CD4-positive, alpha-beta memory T cell (primary cell): ENCODE results near the gene ZDHHC11B. TPM values are rescaled to one million over a fixed set of nuclear protein-coding genes. Genes with fewer than 3 reads are reported as not detected.
"Not testable (repeated sequence)": the region's sequence is repeated elsewhere in the genome, so short reads cannot be mapped to it uniquely, and the experiment has no call there.

ENCODE experiments used
- CTCF ChIA-PET: fragments of 350-600 bp; sonication (Branson Sonifier 250); formaldehyde crosslinking; loops from one replicate; lab custom pipeline; 2021; ENCODE audit warnings: inconsistent platforms; ENCODE audit not compliant: partially characterized antibody; lab: Charles Lee
- POLR2A ChIA-PET: fragments of 350-600 bp; sonication (Branson Sonifier 250); formaldehyde crosslinking; loops from one replicate; lab custom pipeline; 2021; ENCODE audit not compliant: partially characterized antibody; lab: Charles Lee
- DNase-seq, 5 donors: peaks; one replicate each; pipeline versions ENCODE4 v3.0.0 to v3.0.0-alpha.2; 2020 to 2022; ENCODE audit warnings: mixed read lengths in 1 of 5
- H3K27ac ChIP-seq: one replicate; pipeline ENCODE4 v1.7.0; 2013; ENCODE audit warnings: low read depth, low read length
- H3K27me3 ChIP-seq: 2 replicates; pipeline ENCODE4 v1.7.0; 2013; ENCODE audit warnings: mild to moderate bottlenecking, low read length, moderate library complexity; ENCODE audit not compliant: insufficient read depth
- H3K36me3 ChIP-seq: 2 replicates; pipeline ENCODE4 v1.7.0; 2013; ENCODE audit warnings: mild to moderate bottlenecking, low read length, moderate library complexity; ENCODE audit not compliant: insufficient read depth
- H3K4me1 ChIP-seq: 2 replicates; pipeline ENCODE4 v1.7.0; 2013; ENCODE audit warnings: mild to moderate bottlenecking, low read length, moderate library complexity; ENCODE audit not compliant: insufficient read depth
- H3K4me3 ChIP-seq, 2 donors: one replicate each; pipeline ENCODE4 v1.7.0; 2013; ENCODE audit warnings: low read length in 2 of 2, mild to moderate bottlenecking in 1 of 2
- H3K9me3 ChIP-seq, 2 donors: one replicate each; pipeline ENCODE4 v1.7.0; 2013; ENCODE audit warnings: low read length in 2 of 2, control low read depth in 1 of 2; ENCODE audit not compliant: control insufficient read depth in 1 of 2
- H3K27ac Mint-ChIP-seq, 7 donors: one replicate each; pipeline ENCODE4 v1.8.0; 2020 to 2021; ENCODE audit warnings: mixed read lengths in 7 of 7, mild to moderate bottlenecking in 6 of 7, inconsistent platforms in 3 of 7, moderate library complexity in 3 of 7
- H3K27me3 Mint-ChIP-seq, 2 donors: one replicate each; pipeline ENCODE4 v1.8.0; 2020 to 2021; ENCODE audit warnings: mixed read lengths in 2 of 2
- H3K36me3 Mint-ChIP-seq, 2 donors: one replicate each; pipeline ENCODE4 v1.8.0; 2020 to 2021; ENCODE audit warnings: mixed read lengths in 2 of 2, inconsistent platforms in 1 of 2, mild to moderate bottlenecking in 1 of 2
- H3K4me1 Mint-ChIP-seq, 4 donors: one replicate each; pipeline ENCODE4 v1.8.0; 2020 to 2021; ENCODE audit warnings: mixed read lengths in 4 of 4, mild to moderate bottlenecking in 1 of 4
- H3K4me3 Mint-ChIP-seq, 8 donors: one replicate each; pipeline ENCODE4 v1.8.0; 2020 to 2021; ENCODE audit warnings: mixed read lengths in 8 of 8, mild to moderate bottlenecking in 7 of 8, moderate library complexity in 6 of 8, inconsistent platforms in 3 of 8
- H3K9me3 Mint-ChIP-seq, 8 donors: one replicate each; pipeline ENCODE4 v1.8.0; 2020 to 2021; ENCODE audit warnings: mixed read lengths in 8 of 8, mild to moderate bottlenecking in 5 of 8, inconsistent platforms in 3 of 8, moderate library complexity in 1 of 8
- intact Hi-C: fragments of 100-400 bp; cut with micrococcal nuclease; formaldehyde crosslinking; loops from one replicate; pipeline ENCODE4 v1.15.1; 2023
- polyA plus RNA-seq, 2 donors: library from polyadenylated mRNA; unstranded; fragments of 300-500 nt; fragmentation: Illumina TruSeq; gene quantifications; one replicate each; pipeline ENCODE4 v1.2.3, GENCODE V29; 2021
- total RNA-seq, 2 experiments: library from RNA; stranded (reverse); gene quantifications; one replicate each; pipeline ENCODE4 v1.2.3, GENCODE V29; 2021

ZDHHC11B gene
- total and polyA plus RNA-seq, 4 experiments from 2014 or later, result 0.75 to 8.1 (median 8.0) TPM; not detected in 1

DNA sequence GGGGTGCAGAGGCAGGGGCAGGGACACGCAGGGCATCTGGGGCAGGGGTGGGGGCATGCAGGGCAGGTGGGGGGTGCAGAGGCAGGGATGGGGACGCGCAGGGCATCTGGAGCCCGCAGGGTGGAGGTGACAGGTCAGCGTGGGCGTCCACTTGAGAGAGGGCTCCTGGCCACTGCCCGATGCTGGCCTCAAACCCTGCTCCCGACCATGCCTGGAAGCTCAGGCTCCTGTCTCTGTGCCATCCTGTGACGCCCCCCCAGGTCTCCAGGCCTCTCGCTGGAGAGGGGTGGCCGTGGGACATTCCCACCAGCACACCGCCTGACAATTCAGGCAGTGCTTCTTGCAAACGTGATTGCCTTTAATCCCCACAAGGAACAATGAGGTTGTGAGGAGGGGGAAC, 33.0 kb downstream of the ZDHHC11B start:
- H3K4me1 Mint-ChIP-seq, result peaks cover 2 to 12% (median 7%) of the 10 kb centered on the region in 4 donors
- POLR2A ChIA-PET, result no interaction called here
- Histone ChIP-seq H3K27ac (no peak overlapping the region), H3K36me3 (no peaks in the 10 kb centered on the region), H3K9me3 (no peaks in the 10 kb centered on the region), H3K27me3 (no peaks in the 10 kb centered on the region), H3K4me1 (no peaks in the 10 kb centered on the region), H3K4me3 (no peak overlapping the region)
- no peak overlapping the region for H3K4me3 Mint-ChIP-seq
- no peak for DNase-seq
- H3K27ac Mint-ChIP-seq, result no peak overlapping the region
- CTCF ChIA-PET, result no interaction called here
- no peaks in the 10 kb centered on the region for H3K9me3 Mint-ChIP-seq
- H3K36me3 Mint-ChIP-seq, result no peaks in the 10 kb centered on the region
- intact Hi-C loops, result no loop called here
- H3K27me3 Mint-ChIP-seq, result no peaks in the 10 kb centered on the region

DNA sequence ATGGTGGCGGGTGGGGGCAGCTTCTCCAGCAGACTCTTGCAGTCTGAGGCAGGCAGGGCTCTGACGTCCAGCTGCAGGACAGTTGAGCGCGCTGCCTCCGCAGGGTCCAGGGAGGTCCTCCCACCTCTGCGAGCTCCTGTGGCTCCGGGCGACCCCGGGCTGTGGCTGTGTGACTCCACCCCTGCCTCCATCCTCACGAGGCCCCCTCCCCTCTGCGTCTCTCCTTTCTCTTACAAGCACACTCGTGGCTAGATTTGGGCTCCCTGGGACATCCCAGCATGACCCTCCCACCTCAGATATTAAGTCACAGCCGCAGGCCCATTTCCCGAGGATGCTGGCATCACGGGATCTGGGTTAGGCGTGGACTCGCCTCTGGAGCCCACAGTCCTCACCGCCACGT, 34.3 kb downstream of the ZDHHC11B start:
- H3K9me3 Mint-ChIP-seq, H3K27me3 ChIP-seq, H3K36me3 Mint-ChIP-seq, H3K4me3 ChIP-seq, CTCF ChIA-PET, H3K27ac ChIP-seq, H3K36me3 ChIP-seq, H3K4me3 Mint-ChIP-seq, DNase-seq, intact Hi-C loops, POLR2A ChIA-PET, H3K9me3 ChIP-seq, H3K27me3 Mint-ChIP-seq, H3K4me1 ChIP-seq: not testable (repeated sequence)
- Mint-ChIP-seq H3K4me1 (peaks cover 2 to 12% (median 4%) of the 10 kb centered on the region in 4 donors), H3K27ac (peak overlapping the region in 1 of 7 donors; percentile 65)

DNA sequence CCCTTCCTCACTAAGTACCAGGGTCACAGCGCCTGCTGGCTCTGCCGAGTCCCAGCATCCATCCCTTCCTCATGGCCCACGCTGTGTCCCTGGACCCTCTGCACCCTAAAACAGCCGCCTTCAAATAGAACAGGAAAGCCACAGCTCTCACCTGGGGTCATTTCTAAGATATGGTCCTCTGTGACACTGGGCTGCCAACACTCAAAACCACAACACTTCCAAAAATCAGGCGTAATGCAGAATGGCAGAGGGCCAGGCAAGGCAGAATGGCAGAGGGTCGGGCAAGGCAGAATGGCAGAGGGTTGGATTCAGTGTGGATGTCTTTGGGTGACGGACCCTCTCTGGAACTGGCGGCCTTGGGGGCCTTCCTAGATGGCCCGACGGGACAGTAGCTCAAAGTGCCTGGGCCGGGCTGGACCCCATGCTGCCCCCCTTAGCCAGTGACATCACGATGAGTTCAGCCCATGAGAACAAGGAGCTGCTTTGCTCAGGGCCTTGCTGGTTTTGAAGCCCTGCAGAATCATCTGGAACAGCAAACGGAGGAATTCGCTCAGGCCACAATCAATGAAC, 35.3 kb downstream of the ZDHHC11B start:
- CTCF ChIA-PET, result no interaction called here
- Histone ChIP-seq H3K4me1 (no peaks in the 10 kb centered on the region), H3K9me3 (no peaks in the 10 kb centered on the region), H3K27me3 (no peaks in the 10 kb centered on the region), H3K4me3 (no peak overlapping the region), H3K36me3 (no peaks in the 10 kb centered on the region), H3K27ac (no peak overlapping the region)
- Mint-ChIP-seq H3K9me3 (no peaks in the 10 kb centered on the region), H3K36me3 (no peaks in the 10 kb centered on the region), H3K27ac (peak overlapping the region in 2 of 7 donors; percentile 6 to 57), H3K27me3 (no peaks in the 10 kb centered on the region), H3K4me1 (peaks cover 0 to 8% (median 2%) of the 10 kb centered on the region in 4 donors), H3K4me3 (no peak overlapping the region)
- no peak for DNase-seq
- POLR2A ChIA-PET, result no interaction called here
- intact Hi-C loops, result no loop called here

DNA sequence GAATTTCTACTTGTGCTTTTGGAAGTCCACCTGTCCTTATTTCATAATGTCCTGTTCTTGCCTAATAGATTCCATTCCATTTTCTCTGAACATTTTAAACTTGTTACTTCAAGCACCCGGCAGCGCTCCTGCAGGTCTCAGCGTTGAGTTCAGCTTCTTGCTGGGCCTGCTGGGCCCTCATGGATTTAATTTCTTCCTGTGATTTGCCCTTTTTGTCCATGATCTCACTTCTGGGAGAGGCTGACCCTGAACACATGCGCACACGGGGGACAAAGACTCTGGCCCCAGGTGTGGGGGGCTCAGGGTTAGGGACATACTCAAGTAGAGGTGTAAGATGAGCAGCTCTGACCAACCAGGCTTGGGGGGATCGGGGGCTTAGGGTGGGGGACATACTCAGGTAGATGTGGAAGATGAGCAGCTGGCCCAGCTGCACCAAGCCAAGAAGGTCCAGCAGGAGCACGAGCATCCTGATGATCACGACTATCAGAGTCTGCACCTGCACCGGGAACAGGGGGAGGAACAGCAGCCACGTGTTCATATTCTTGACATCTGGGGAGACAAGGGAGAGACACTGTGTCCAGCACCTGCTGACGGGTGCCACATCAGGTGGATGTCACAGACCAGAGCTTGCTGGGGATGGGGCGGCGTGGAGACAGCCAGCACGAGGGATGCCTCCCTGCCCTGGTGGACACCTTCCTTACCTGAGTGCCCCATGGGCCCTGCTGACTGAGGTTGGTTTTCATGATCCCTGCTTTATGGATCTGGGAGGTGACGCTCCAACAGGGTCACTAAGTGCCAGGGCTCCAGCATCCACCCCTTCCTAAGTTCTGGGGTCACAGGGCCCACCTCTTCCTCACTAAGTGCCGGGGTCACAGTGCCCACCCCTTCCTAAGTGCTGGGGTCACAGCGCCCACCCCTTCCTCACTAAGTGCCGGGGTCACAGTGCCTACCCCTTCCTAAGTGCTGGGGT, 36.2 kb downstream of the ZDHHC11B start:
- POLR2A ChIA-PET, result not testable (repeated sequence)

DNA sequence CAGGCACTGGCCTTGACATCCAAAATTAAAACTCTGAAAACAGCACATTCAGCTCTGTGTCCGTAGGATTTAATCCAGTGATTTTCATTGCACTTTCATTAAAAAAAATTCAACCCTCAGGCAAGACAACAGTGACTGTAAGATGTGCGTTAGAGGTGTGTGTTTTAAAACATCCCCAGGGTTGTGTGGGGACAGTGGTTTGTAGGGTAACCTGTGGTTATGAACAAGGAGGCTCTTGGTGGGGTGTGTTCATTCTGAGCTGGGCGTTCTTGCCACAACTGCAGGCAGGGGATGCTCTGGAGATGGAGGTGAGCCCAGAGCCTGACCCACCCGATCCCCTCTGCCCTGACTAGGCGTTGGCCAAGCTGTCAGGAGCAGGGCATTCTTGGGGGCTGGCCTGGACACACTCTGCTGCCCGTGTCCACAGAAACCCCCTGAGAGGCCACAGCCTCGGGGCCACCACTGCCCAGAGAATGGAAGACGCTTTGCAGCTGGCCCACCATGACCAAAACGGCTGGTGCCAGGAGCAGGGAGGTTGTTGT, 37.2 kb downstream of the ZDHHC11B start:
- H3K4me1 ChIP-seq, H3K4me3 ChIP-seq, H3K27me3 ChIP-seq, DNase-seq, H3K27ac Mint-ChIP-seq, intact Hi-C loops, H3K27ac ChIP-seq, H3K9me3 ChIP-seq, H3K36me3 Mint-ChIP-seq, H3K4me3 Mint-ChIP-seq, H3K27me3 Mint-ChIP-seq, H3K36me3 ChIP-seq, H3K9me3 Mint-ChIP-seq, POLR2A ChIA-PET, H3K4me1 Mint-ChIP-seq, CTCF ChIA-PET: not testable (repeated sequence)

More for the DNA sequence above, 36.2 kb downstream of the ZDHHC11B start:
- H3K27me3 ChIP-seq, DNase-seq, H3K36me3 Mint-ChIP-seq, H3K36me3 ChIP-seq, H3K4me1 ChIP-seq, H3K4me3 Mint-ChIP-seq, H3K4me1 Mint-ChIP-seq, CTCF ChIA-PET, H3K9me3 Mint-ChIP-seq, H3K27me3 Mint-ChIP-seq, H3K9me3 ChIP-seq, H3K4me3 ChIP-seq, H3K27ac ChIP-seq, intact Hi-C loops: not testable (repeated sequence)
- peak overlapping the region in 2 of 7 donors; percentile 16 to 66 for H3K27ac Mint-ChIP-seq

DNA sequence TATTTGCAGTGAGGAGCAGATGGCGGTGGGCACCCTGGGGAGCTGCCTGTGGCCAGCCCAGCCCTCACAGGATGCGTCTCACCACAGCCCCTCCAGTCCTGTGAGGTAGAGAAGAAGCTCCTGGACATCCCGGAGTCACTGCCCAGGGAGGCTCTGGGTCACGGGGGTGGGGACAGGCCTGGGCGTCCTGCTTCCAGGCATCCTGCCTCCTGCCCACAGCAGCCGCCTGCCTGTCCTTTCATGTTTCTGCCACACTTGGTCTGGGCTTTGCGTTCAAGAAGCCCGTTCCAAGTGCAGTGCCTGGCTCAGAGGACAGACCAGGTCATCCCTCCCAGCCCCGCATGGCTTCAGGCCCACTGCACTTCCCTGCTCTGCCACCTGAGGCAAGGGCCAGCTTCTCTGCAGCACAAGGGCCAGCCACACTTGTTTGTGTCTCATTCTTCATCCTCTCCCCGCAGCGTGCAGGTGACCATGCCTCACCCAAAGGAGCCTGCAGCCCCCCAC, 38.2 kb downstream of the ZDHHC11B start:
- H3K4me1 ChIP-seq, result no peaks in the 10 kb centered on the region
- intact Hi-C loops, result no loop called here
- Mint-ChIP-seq H3K27me3 (no peaks in the 10 kb centered on the region), H3K4me1 (peaks cover 0 to 9% (median 2%) of the 10 kb centered on the region in 4 donors), H3K4me3 (no peak overlapping the region), H3K27ac (peak overlapping the region in 1 of 7 donors; percentile 42), H3K36me3 (no peaks in the 10 kb centered on the region), H3K9me3 (no peaks in the 10 kb centered on the region)
- H3K9me3 ChIP-seq, result no peaks in the 10 kb centered on the region
- ChIA-PET CTCF (no interaction called here), POLR2A (no interaction called here)
- no peaks in the 10 kb centered on the region for H3K36me3 ChIP-seq
- no peaks in the 10 kb centered on the region for H3K27me3 ChIP-seq
- H3K4me3 ChIP-seq, result no peak overlapping the region
- no peak for DNase-seq
- no peak overlapping the region for H3K27ac ChIP-seq
